HG03175 (cell line): ENCODE measurements around the gene ADAM15.

Experiments used
- ATAC-seq: cut with Tn5 transposase; IDR thresholded peaks from one replicate; pipeline ENCODE4 v1.9.1; 2021; ENCODE audit warnings: mild to moderate bottlenecking, moderate library complexity; ENCODE audit not compliant: unreplicated experiment

Gene ADAM15

GRCh38 chr1:155110381-155110780 is 59.3 kb downstream of the ADAM15 start:
- ATAC-seq = no peak

DNA sequence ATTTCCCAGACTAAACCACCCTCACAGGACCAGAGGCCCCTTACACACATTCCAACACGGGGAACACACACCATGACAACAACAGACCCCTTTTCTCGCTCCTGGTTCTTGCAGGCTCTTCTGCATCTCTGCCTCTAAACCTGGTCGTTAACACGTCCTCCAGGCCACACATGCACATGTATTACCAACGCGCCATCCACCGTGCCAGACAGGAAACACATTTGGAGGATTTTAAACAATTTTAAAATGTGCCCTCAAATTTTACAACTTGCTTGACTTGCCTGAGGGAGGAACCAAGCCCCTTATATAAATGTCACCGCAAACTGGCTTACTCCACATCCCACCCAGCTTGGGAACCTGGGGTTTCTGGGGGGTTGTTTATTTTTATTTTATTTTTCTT is 59.7 kb downstream of the ADAM15 start:
- ATAC-seq = no peak
